Calu3 (cell line): ENCODE results near the gene P2RX1. TPM values are rescaled to one million over a fixed set of nuclear protein-coding genes. Genes with fewer than 3 reads are reported as not detected.

Experiments used
- BruUV-seq: library from RNA; stranded (reverse); fragments of 400-500 nt; replicated peaks from 2 replicates; lab custom pipeline; 2021; lab: Mats Ljungman, UMichigan
- CTCF ChIA-PET: fragments of 300-600 bp; sonication (Branson Sonifier 250); formaldehyde crosslinking; loops from one replicate; lab custom pipeline; 2022; ENCODE audit warnings: antibody characterized with exemption; lab: Charles Lee
- DNase-seq: peaks from one replicate; pipeline ENCODE4 v3.0.0; 2022
- H3K27ac Mint-ChIP-seq: one replicate; pipeline ENCODE4 v1.8.0; 2022; ENCODE audit warnings: mixed read lengths; ENCODE audit not compliant: unreplicated experiment
- H3K27me3 Mint-ChIP-seq: one replicate; pipeline ENCODE4 v1.8.0; 2022; ENCODE audit warnings: mixed read lengths; ENCODE audit not compliant: unreplicated experiment
- H3K36me3 Mint-ChIP-seq: one replicate; pipeline ENCODE4 v1.8.0; 2022; ENCODE audit warnings: mild to moderate bottlenecking, moderate library complexity, mixed read lengths; ENCODE audit not compliant: insufficient read depth, unreplicated experiment
- H3K4me1 Mint-ChIP-seq: one replicate; pipeline ENCODE4 v1.8.0; 2022; ENCODE audit warnings: mild to moderate bottlenecking, low read depth, mixed read lengths; ENCODE audit not compliant: unreplicated experiment
- H3K4me3 Mint-ChIP-seq: one replicate; pipeline ENCODE4 v1.8.0; 2022; ENCODE audit warnings: mild to moderate bottlenecking, low read depth, moderate library complexity, mixed read lengths; ENCODE audit not compliant: unreplicated experiment
- H3K9me3 Mint-ChIP-seq: one replicate; pipeline ENCODE4 v1.8.0; 2022; ENCODE audit warnings: low read depth, mixed read lengths; ENCODE audit not compliant: unreplicated experiment
- CTCF ChIP-seq: fragments of 200-600 bp; IDR thresholded peaks from one replicate; pipeline ENCODE4 v1.8.0; 2022; ENCODE audit warnings: antibody characterized with exemption; ENCODE audit not compliant: unreplicated experiment
- intact Hi-C: fragments of 100-400 bp; cut with micrococcal nuclease; formaldehyde crosslinking; loops from one replicate; pipeline ENCODE4 v1.10.0; 2022; ENCODE audit not compliant: unreplicated experiment
- total RNA-seq: library from RNA; stranded (reverse); gene quantifications from 2 replicates; pipeline ENCODE4 v1.2.3, GENCODE V29; 2022

P2RX1 gene
- total RNA-seq, 1 experiment from 2014 or later: not detected

- peaks cover 20% of the 10 kb centered on the region for H3K27me3 Mint-ChIP-seq
- no TSS peak for BruUV-seq
- CTCF ChIA-PET: interaction anchor here (0.8 kb wide), 1 partner anchor 11 kb away, joined by 4 read pairs; no protein-coding TSS in a partner anchor
- H3K4me3 Mint-ChIP-seq: no peak overlapping the region
- H3K36me3 Mint-ChIP-seq: no peaks in the 10 kb centered on the region
- no peak for DNase-seq
- no peak overlapping the region for H3K27ac Mint-ChIP-seq
- TF ChIP-seq CTCF: no peak
- H3K9me3 Mint-ChIP-seq: no peaks in the 10 kb centered on the region
- intact Hi-C loops: no loop called here
- no peaks in the 10 kb centered on the region for H3K4me1 Mint-ChIP-seq
Observed at GRCh38 chr17:3903051-3903825, 13.0 kb downstream of the P2RX1 start.

- BruUV-seq: no TSS peak
- Mint-ChIP-seq H3K9me3 (no peaks in the 10 kb centered on the region), H3K36me3 (no peaks in the 10 kb centered on the region), H3K4me1 (no peaks in the 10 kb centered on the region), H3K27ac (no peak overlapping the region), H3K27me3 (peaks cover 21% of the 10 kb centered on the region), H3K4me3 (no peak overlapping the region)
- CTCF ChIA-PET: interaction anchor here (1.0 kb wide), 1 partner anchor 13 kb away, joined by 4 read pairs; no protein-coding TSS in a partner anchor
- no peak for DNase-seq
- intact Hi-C loops: no loop called here
- no peak for TF ChIP-seq CTCF
Observed at GRCh38 chr17:3900646-3901045, 15.6 kb downstream of the P2RX1 start.

GRCh38 chr17:3897731-3898130, 18.5 kb downstream of the P2RX1 start:
- Mint-ChIP-seq H3K36me3 (peaks cover 5% of the 10 kb centered on the region), H3K27me3 (peaks cover 21% of the 10 kb centered on the region), H3K4me3 (no peak overlapping the region), H3K27ac (no peak overlapping the region), H3K4me1 (no peaks in the 10 kb centered on the region), H3K9me3 (no peaks in the 10 kb centered on the region)
- intact Hi-C loops: no loop called here
- CTCF ChIA-PET: interaction anchor here (0.6 kb wide), 1 partner anchor 876 kb away, joined by 5 read pairs; no protein-coding TSS in a partner anchor
- no peak for TF ChIP-seq CTCF
- no TSS peak for BruUV-seq
- no peak for DNase-seq

- peaks cover 1% of the 10 kb centered on the region for H3K4me1 Mint-ChIP-seq
- H3K27me3 Mint-ChIP-seq: peaks cover 21% of the 10 kb centered on the region
- H3K36me3 Mint-ChIP-seq: peaks cover 10% of the 10 kb centered on the region
- no peak overlapping the region for H3K4me3 Mint-ChIP-seq
- CTCF ChIA-PET: no interaction called here
- H3K27ac Mint-ChIP-seq: no peak overlapping the region
- DNase-seq: no peak
- no peaks in the 10 kb centered on the region for H3K9me3 Mint-ChIP-seq
- no TSS peak for BruUV-seq
- intact Hi-C loops: no loop called here
- TF ChIP-seq CTCF: no peak
Observed at GRCh38 chr17:3896968-3897235, 19.4 kb downstream of the P2RX1 start.
